ENCODE data around the gene DIAPH1. TPM values are rescaled to one million over a fixed set of nuclear protein-coding genes. Genes with fewer than 3 reads are reported as not detected.

Gene DIAPH1
- total RNA-seq, 1 experiment from 2014 or later, result 157 TPM

- Histone ChIP-seq H3K4me2 (peak overlapping the region; percentile 63), H3K9me2 (ENCODE audit: insufficient read depth) (no peaks in the 10 kb centered on the region), H3K4me3 (no peak overlapping the region), H3K36me3 (ENCODE audit: low read depth) (peaks cover 36% of the 10 kb centered on the region), H3K27me3 (ENCODE audit: insufficient read depth, low read depth) (no peaks in the 10 kb centered on the region), H4K20me1 (ENCODE audit: insufficient read depth) (no peaks in the 10 kb centered on the region), H2AFZ (no peak overlapping the region), H3K27ac (peak overlapping the region; percentile 92), H3F3A (ENCODE audit: insufficient read depth, low read depth) (peaks cover 58% of the 10 kb centered on the region), H3K4me1 (replicated peaks; ENCODE audit: insufficient read depth) (peaks cover 45% of the 10 kb centered on the region), H3K79me2 (ENCODE audit: low read depth) (no peaks in the 10 kb centered on the region), H3K9me3 (ENCODE audit: insufficient read depth, low read depth) (no peaks in the 10 kb centered on the region; the same call in 1 of the 2 replicates)
- no TSS peak for BruUV-seq (replicated peaks)
- POLR2A ChIA-PET (ENCODE audit: unreplicated experiment), result no interaction called here
- TF ChIP-seq EZH2 (IDR thresholded peaks at IDR 0.05; ENCODE audit: low read depth), result no peak
- TF ChIP-seq, protein P1, sequence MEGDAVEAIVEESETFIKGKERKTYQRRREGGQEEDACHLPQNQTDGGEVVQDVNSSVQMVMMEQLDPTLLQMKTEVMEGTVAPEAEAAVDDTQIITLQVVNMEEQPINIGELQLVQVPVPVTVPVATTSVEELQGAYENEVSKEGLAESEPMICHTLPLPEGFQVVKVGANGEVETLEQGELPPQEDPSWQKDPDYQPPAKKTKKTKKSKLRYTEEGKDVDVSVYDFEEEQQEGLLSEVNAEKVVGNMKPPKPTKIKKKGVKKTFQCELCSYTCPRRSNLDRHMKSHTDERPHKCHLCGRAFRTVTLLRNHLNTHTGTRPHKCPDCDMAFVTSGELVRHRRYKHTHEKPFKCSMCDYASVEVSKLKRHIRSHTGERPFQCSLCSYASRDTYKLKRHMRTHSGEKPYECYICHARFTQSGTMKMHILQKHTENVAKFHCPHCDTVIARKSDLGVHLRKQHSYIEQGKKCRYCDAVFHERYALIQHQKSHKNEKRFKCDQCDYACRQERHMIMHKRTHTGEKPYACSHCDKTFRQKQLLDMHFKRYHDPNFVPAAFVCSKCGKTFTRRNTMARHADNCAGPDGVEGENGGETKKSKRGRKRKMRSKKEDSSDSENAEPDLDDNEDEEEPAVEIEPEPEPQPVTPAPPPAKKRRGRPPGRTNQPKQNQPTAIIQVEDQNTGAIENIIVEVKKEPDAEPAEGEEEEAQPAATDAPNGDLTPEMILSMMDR (conservative IDR thresholded peaks at IDR 0.05), result no peak
- intact Hi-C loops (cut with micrococcal nuclease; ENCODE audit: unreplicated experiment), result loop anchor here (5.0 to 10.0 kb wide), 2 partner anchors 43 to 195 kb away; partner anchors contain the start of genes PCDHGC3 and TAF7
- no peak for DNase-seq
- CTCF ChIA-PET, result interaction anchor here (2.3 kb wide), 1 partner anchor 99 kb away, joined by 8 read pairs; the partner anchor contains the start of gene PCDHGA11
Observed at GRCh38 chr5:141519605-141520565, 98.9 kb downstream of the DIAPH1 start.

GRCh38 chr5:141518618-141519015 is 100.2 kb downstream of the DIAPH1 start:
- CTCF ChIA-PET, result no interaction called here

More at GRCh38 chr5:141518618-141519015, 100.2 kb downstream of the DIAPH1 start:
- intact Hi-C loops (cut with micrococcal nuclease; ENCODE audit: unreplicated experiment), result no loop called here
- no peaks in the 10 kb centered on the region; the same call in 1 of the 2 replicates for H3K9me3 ChIP-seq (ENCODE audit: insufficient read depth, low read depth)
- DNase-seq, result no peak
- H3K4me2 ChIP-seq, result no peak overlapping the region
- H4K20me1 ChIP-seq (ENCODE audit: insufficient read depth), result no peaks in the 10 kb centered on the region
- BruUV-seq (replicated peaks), result no TSS peak
- H3K79me2 ChIP-seq (ENCODE audit: low read depth), result no peaks in the 10 kb centered on the region
- H3K36me3 ChIP-seq (ENCODE audit: low read depth), result peaks cover 26% of the 10 kb centered on the region; the same call in 1 of the 2 replicates
- POLR2A ChIA-PET (ENCODE audit: unreplicated experiment), result interaction anchor here (0.6 kb wide), 1 partner anchor 135 kb away, joined by 3 read pairs; no protein-coding TSS in a partner anchor
- peaks cover 46% of the 10 kb centered on the region for H3K4me1 ChIP-seq (replicated peaks; ENCODE audit: insufficient read depth)
- H2AFZ ChIP-seq, result no peak overlapping the region
- peaks cover 56% of the 10 kb centered on the region for H3F3A ChIP-seq (ENCODE audit: insufficient read depth, low read depth)
- H3K4me3 ChIP-seq, result no peak overlapping the region
- H3K9me2 ChIP-seq (ENCODE audit: insufficient read depth), result no peaks in the 10 kb centered on the region
- H3K27ac ChIP-seq, result no peak overlapping the region
- H3K27me3 ChIP-seq (ENCODE audit: insufficient read depth, low read depth), result no peaks in the 10 kb centered on the region
- TF ChIP-seq, protein P1 (conservative IDR thresholded peaks at IDR 0.05), result no peak
- TF ChIP-seq EZH2 (IDR thresholded peaks at IDR 0.05; ENCODE audit: low read depth), result no peak

Measured in PC-9 (cell line).